K562 (cell line): Measurements from ENCODE around the gene MAU2. TPM values are rescaled to one million over a fixed set of nuclear protein-coding genes. Genes with fewer than 3 reads are reported as not detected.

Experiments used
- ATAC-seq: fragments of 200-7000 bp; cut with Tn5 transposase; 3 replicates; pipeline ENCODE4 v1.9.1; 2020; ENCODE audit warnings: moderate library complexity
- BruUV-seq: library from RNA; stranded (reverse); fragments of 400-500 nt; replicated peaks from 2 replicates; lab custom pipeline; 2021; lab: Mats Ljungman, UMichigan
- CTCF ChIA-PET: fragments of 300-600 bp; formaldehyde crosslinking; extraction: SDS; loops from one replicate; lab custom pipeline; 2021; ENCODE audit warnings: low intra/inter-chr PET ratio; lab: Yijun Ruan, JAX
- POLR2A ChIA-PET: fragments of 300-600, 350-650 bp; sonication (Branson Sonifier 250); formaldehyde crosslinking; extraction: SDS; loops from one replicate; lab custom pipeline; 2021; ENCODE audit warnings: antibody characterized with exemption, inconsistent platforms; lab: Yijun Ruan, JAX
- DNase-seq, 4 experiments: peaks; one replicate each; pipeline versions ENCODE4 v3.0.0 to v3.0.0-alpha.2; 2011 to 2018; ENCODE audit warnings: low spot score in 3 of 4, mixed read lengths in 3 of 4; ENCODE audit errors: extremely low read depth in 1 of 4
- FAIRE-seq: peaks from 2 replicates; lab custom pipeline; 2011; peaks lifted over from hg19 to GRCh38; lab: Jason Lieb, UNC
- H2AFZ ChIP-seq: 2 replicates; pipeline ENCODE4 v1.6.0; 2011; ENCODE audit warnings: low read depth, low read length, control low read depth, inconsistent platforms
- H3K27ac ChIP-seq: fragments of 200-600 bp; 3 replicates; pipeline ENCODE4 v1.8.0; 2011; ENCODE audit warnings: low read depth, mild to moderate bottlenecking, control low read depth, inconsistent platforms, low read length, moderate library complexity, mixed read lengths; ENCODE audit errors: extremely low read depth
- H3K27me3 ChIP-seq, 2 experiments: fragments of 300-600 bp in 1 of 2; 2 replicates in 1 of 2; 3 replicates in 1 of 2; pipeline versions ENCODE4 v1.6.0 to v1.8.0; 2011; ENCODE audit warnings: inconsistent platforms in 2 of 2, low read length in 2 of 2, mild to moderate bottlenecking in 1 of 2, mixed read lengths in 1 of 2, moderate library complexity in 1 of 2; ENCODE audit not compliant: control insufficient read depth in 2 of 2, insufficient read depth in 2 of 2
- H3K36me3 ChIP-seq: fragments of 300-600 bp; 3 replicates; pipeline ENCODE4 v1.8.0; 2011; ENCODE audit warnings: mild to moderate bottlenecking, low read length, inconsistent platforms; ENCODE audit not compliant: control insufficient read depth, insufficient read depth
- H3K4me1 ChIP-seq, 2 experiments: fragments of 200-600 bp in 1 of 2; replicated peaks in 1 of 2; 2 replicates in 1 of 2; 3 replicates in 1 of 2; pipeline versions ENCODE4 v1.5.1 to v1.8.0; 2011; ENCODE audit warnings: inconsistent platforms in 2 of 2, low read length in 2 of 2, mild to moderate bottlenecking in 1 of 2, mixed read lengths in 1 of 2, moderate library complexity in 1 of 2; ENCODE audit not compliant: control insufficient read depth in 2 of 2, insufficient read depth in 2 of 2
- H3K4me2 ChIP-seq: 2 replicates; pipeline ENCODE4 v1.6.1; 2011; ENCODE audit warnings: low read length, control low read depth, inconsistent platforms, mixed read lengths; ENCODE audit not compliant: insufficient read depth
- H3K4me3 ChIP-seq: fragments of 200-600 bp; sonication (generic), shearing (Covaris generic); 2 replicates; pipeline ENCODE4 v1.5.1; 2016; ENCODE audit warnings: control low read depth, inconsistent platforms
- H3K79me2 ChIP-seq: fragments of 200-600 bp; 3 replicates; pipeline ENCODE4 v1.8.0; 2011; ENCODE audit warnings: low read length, inconsistent platforms; ENCODE audit not compliant: control insufficient read depth, insufficient read depth
- H3K9ac ChIP-seq, 2 experiments: 2 replicates each; pipeline versions ENCODE4 v1.6.0 to v1.6.1; 2011; ENCODE audit warnings: low read depth in 2 of 2, low read length in 2 of 2, control low read depth in 1 of 2, inconsistent platforms in 1 of 2, mild to moderate bottlenecking in 1 of 2, mixed read lengths in 1 of 2; ENCODE audit not compliant: insufficient read depth in 1 of 2
- H3K9me1 ChIP-seq: one replicate; pipeline ENCODE4 v1.6.0; 2011; ENCODE audit warnings: inconsistent platforms, mild to moderate bottlenecking, low read length, moderate library complexity; ENCODE audit not compliant: control insufficient read depth, insufficient read depth
- H3K9me3 ChIP-seq: replicated peaks from 2 replicates; pipeline ENCODE4 v1.5.1; 2011; ENCODE audit warnings: low read depth, low read length, inconsistent platforms; ENCODE audit not compliant: control insufficient read depth, insufficient read depth
- H4K20me1 ChIP-seq: replicated peaks from 2 replicates; pipeline ENCODE4 v1.6.1; 2011; ENCODE audit warnings: low read length, inconsistent platforms, mixed read lengths; ENCODE audit not compliant: control insufficient read depth, insufficient read depth
- E4F1 ChIP-seq: fragments of 250-450 bp; sonication (Bioruptor Pico); IDR thresholded peaks from 2 replicates; pipeline ENCODE4 v1.5.0; 2021; ENCODE audit warnings: mild to moderate bottlenecking, borderline replicate concordance
- IRF9 ChIP-seq: fragments of 450-650 bp; IDR thresholded peaks from 2 replicates; pipeline ENCODE4 v1.6.1; 2016; ENCODE audit warnings: missing biosample characterization, missing genetic modification characterization
- MECOM ChIP-seq: fragments of 250-450 bp; sonication (Bioruptor Pico); IDR thresholded peaks from 2 replicates; pipeline ENCODE4 v1.8.0; 2022; ENCODE audit warnings: inconsistent platforms
- NFIC ChIP-seq: fragments of 450-650 bp; IDR thresholded peaks from 2 replicates; pipeline ENCODE4 v1.6.1; 2017; ENCODE audit warnings: mild to moderate bottlenecking, inconsistent platforms
- UBTF ChIP-seq, 2 experiments: IDR thresholded peaks; 2 replicates each; pipeline ENCODE4 v1.6.1; 2012; ENCODE audit warnings: improper control_type of control experiment in 2 of 2, low read depth in 2 of 2, low read length in 2 of 2, borderline replicate concordance in 1 of 2
- ZNF311 ChIP-seq: fragments of 250-450 bp; sonication (Bioruptor Pico); IDR thresholded peaks from 2 replicates; pipeline ENCODE4 v1.4.0; 2020; ENCODE audit warnings: mild to moderate bottlenecking, moderate library complexity
- WGBS: fragments of 100-300 bp; shearing (Covaris generic); methylation state at CpG from one replicate; pipeline ENCODE4 v1.1.6; 2016; ENCODE audit warnings: low coverage, mixed read lengths; ENCODE audit not compliant: insufficient coverage; ENCODE audit errors: missing lambda C conversion rate; 5-methylcytosine and 5-hydroxymethylcytosine counted together
- in situ Hi-C: fragments of 300-500 bp; cut with MboI; formaldehyde crosslinking; loops from 4 replicates; pipeline ENCODE4 v1.15.0; 2018; ENCODE audit warnings: inconsistent platforms, mixed read lengths
- intact Hi-C: fragments of 100-400 bp; cut with micrococcal nuclease; formaldehyde crosslinking; loops from 2 replicates; pipeline ENCODE4 v1.14.2; 2022
- polyA plus RNA-seq, 8 experiments: library from polyadenylated mRNA; depleted of rRNA in 4 of 8; stranded (reverse) in 5 of 8; unstranded in 3 of 8; fragments of >200 nt; fragmentation: Nextera tagmentation in 2 of 8; fragmentation: Illumina TruSeq in 1 of 8; extraction: Ambion mirVana in 2 of 8; extraction: Trizol in 1 of 8; gene quantifications; 2 replicates each; pipeline versions ENCODE4 v1.2.1 to v1.2.3, GENCODE V29; 2011 to 2014; ENCODE audit warnings: inconsistent platforms in 1 of 8, missing spikeins in 1 of 8
- total RNA-seq, 7 experiments: library from RNA; depleted of rRNA in 6 of 7; stranded (reverse); fragments of >200 nt in 6 of 7; fragmentation: Illumina TruSeq in 2 of 7; extraction: Trizol in 2 of 7; gene quantifications; 2 replicates each; pipeline versions ENCODE4 v1.2.1 to v1.2.3, GENCODE V29; 2011 to 2021; ENCODE audit warnings: low replicate concordance in 1 of 7

Gene MAU2
- total and polyA plus RNA-seq, 9 of the 15 experiments (the other 6 are each of a cell fraction or from before 2014, with no cell fraction given), result 1.2 to 48.1 (median 19.4) TPM

- TF ChIP-seq E4F1 (no peak), IRF9 (no peak)
Observed at GRCh38 chr19:19303411-19303810, 17.2 kb upstream of the MAU2 start (continued).

GRCh38 chr19:19304186-19304965, 16.3 kb upstream of the MAU2 start:
- WGBS, result 85% methylated on average over 14 of the region's 14 CpGs
- no peak overlapping the region for H3K27ac ChIP-seq
- 0 out of 2 replicates have a peak, but pooled peaks cover 4% of the 10 kb centered on the region for H4K20me1 ChIP-seq
- DNase-seq, result peak in 1 of 4 experiments; percentile 6
- TF ChIP-seq UBTF (IDR thresholded peaks at IDR 0.05; ENCODE audit: borderline replicate concordance in 1 of 2, low read depth in 2 of 2, low read length in 2 of 2), result no peak
- no peak for TF ChIP-seq MECOM (CRISPR knock-in tag)
- TF ChIP-seq ZNF311, result no peak
- TF ChIP-seq NFIC, result 0 out of 2 replicates have a peak, but pooled peaks have one; percentile 20
- no peak for FAIRE-seq
- H3K4me2 ChIP-seq, result no peak overlapping the region
- in situ Hi-C loops, result no loop called here
- POLR2A ChIA-PET, result interaction anchor here (0.6 to 1.5 kb wide), 5 partner anchors 9 to 146 kb away, joined by 3 to 7 read pairs (median 4); no protein-coding TSS in a partner anchor
- H3K4me3 ChIP-seq, result no peak overlapping the region
- H3K79me2 ChIP-seq, result no peaks in the 10 kb centered on the region
- no peaks in the 10 kb centered on the region for H3K9me3 ChIP-seq
- H3K9ac ChIP-seq, result peak overlapping the region in 1 of 2 experiments; percentile 71; a peak in 2 of 4 replicates
- CTCF ChIA-PET, result no interaction called here
- H3K27me3 ChIP-seq, result no peaks in the 10 kb centered on the region
- no TSS peak for BruUV-seq
- intact Hi-C loops, result no loop called here
- H3K9me1 ChIP-seq, result no peaks in the 10 kb centered on the region
- H3K4me1 ChIP-seq, result peaks cover 0 to 6% of the 10 kb centered on the region in 2 experiments; a peak in 2 of 5 replicates
- H3K36me3 ChIP-seq, result peaks cover 88% of the 10 kb centered on the region; the same call in 2 of the 3 replicates
- no peak for ATAC-seq
- H2AFZ ChIP-seq, result no peak overlapping the region
